H1 (cell line): Measurements from ENCODE around the gene EXOSC6. TPM values are rescaled to one million over a fixed set of nuclear protein-coding genes. Genes with fewer than 3 reads are reported as not detected.
"Not testable (repeated sequence)": the region's sequence is repeated elsewhere in the genome, so short reads cannot be mapped to it uniquely, and the experiment has no call there.

Source experiments
- CTCF ChIA-PET: fragments of 300-600 bp; sonication (Branson Sonifier 250); formaldehyde crosslinking; loops from one replicate; lab custom pipeline; 2021; ENCODE audit not compliant: partially characterized antibody; lab: Charles Lee
- POLR2A ChIA-PET: fragments of 300-600 bp; sonication (Branson Sonifier 250); formaldehyde crosslinking; loops from one replicate; lab custom pipeline; 2021; ENCODE audit warnings: inconsistent platforms; ENCODE audit not compliant: partially characterized antibody; lab: Charles Lee
- DNase-seq, 2 experiments: peaks; one replicate each; pipeline versions ENCODE4 v3.0.0 to v3.0.0-alpha.2; 2010 to 2022; ENCODE audit warnings: low spot score in 2 of 2, low read depth in 1 of 2, mixed read lengths in 1 of 2
- FAIRE-seq: peaks from 2 replicates; lab custom pipeline; 2011; peaks lifted over from hg19 to GRCh38; lab: Jason Lieb, UNC
- H2AFZ ChIP-seq: 2 replicates; pipeline ENCODE4 v1.8.1; 2012; ENCODE audit warnings: low read length, inconsistent platforms
- H2AK5ac ChIP-seq: 2 replicates; pipeline ENCODE4 v1.6.1; 2013; ENCODE audit warnings: low read depth, low read length
- H2BK120ac ChIP-seq: replicated peaks from 2 replicates; pipeline ENCODE3; 2013; ENCODE audit warnings: low read depth, low read length, inconsistent platforms
- H2BK12ac ChIP-seq: 2 replicates; pipeline ENCODE4 v1.6.1; 2013; ENCODE audit warnings: low read depth, low read length
- H2BK15ac ChIP-seq: 2 replicates; pipeline ENCODE4 v1.6.1; 2013; ENCODE audit warnings: low read length
- H2BK20ac ChIP-seq: 2 replicates; pipeline ENCODE4 v1.6.1; 2013; ENCODE audit warnings: low read length
- H2BK5ac ChIP-seq: 2 replicates; pipeline ENCODE4 v1.6.1; 2013; ENCODE audit warnings: low read depth, low read length
- H3K14ac ChIP-seq: 2 replicates; pipeline ENCODE4 v1.6.1; 2013; ENCODE audit warnings: inconsistent platforms; ENCODE audit not compliant: insufficient read length
- H3K18ac ChIP-seq: 2 replicates; pipeline ENCODE4 v1.6.1; 2013; ENCODE audit warnings: low read length; ENCODE audit errors: extremely low read depth
- H3K23ac ChIP-seq: 2 replicates; pipeline ENCODE4 v1.6.1; 2013; ENCODE audit warnings: inconsistent platforms; ENCODE audit not compliant: insufficient read length
- H3K23me2 ChIP-seq: 2 replicates; pipeline ENCODE4 v1.6.1; 2013; ENCODE audit warnings: low read depth, low read length
- H3K27ac ChIP-seq: 2 replicates; pipeline ENCODE4 v1.6.1; 2011; ENCODE audit warnings: low read depth, low read length, inconsistent platforms
- H3K27me3 ChIP-seq, 4 experiments: replicated peaks in 1 of 4; 1 replicate in 1 of 4; 2 replicates in 3 of 4; pipeline versions ENCODE4 v1.6.1 to v1.8.1; 2011 to 2013; ENCODE audit warnings: low read length in 3 of 4, mild to moderate bottlenecking in 3 of 4, inconsistent platforms in 2 of 4, mixed read lengths in 2 of 4, moderate library complexity in 1 of 4; ENCODE audit not compliant: control insufficient read depth in 3 of 4, insufficient read depth in 3 of 4; ENCODE audit errors: extremely low read depth in 1 of 4
- H3K36me3 ChIP-seq, 4 experiments: 2 replicates each; pipeline versions ENCODE4 v1.6.1 to v1.8.1; 2011 to 2013; ENCODE audit warnings: mild to moderate bottlenecking in 4 of 4, low read length in 3 of 4, moderate library complexity in 2 of 4, control low read depth in 1 of 4, inconsistent platforms in 1 of 4; ENCODE audit not compliant: insufficient read depth in 4 of 4, control insufficient read depth in 2 of 4
- H3K4ac ChIP-seq: replicated peaks from 2 replicates; pipeline ENCODE3; 2013; ENCODE audit warnings: low read length, low read depth, mixed read lengths, inconsistent platforms; ENCODE audit not compliant: insufficient read length
- H3K4me1 ChIP-seq, 4 experiments: replicated peaks in 1 of 4; 1 replicate in 1 of 4; 2 replicates in 3 of 4; pipeline versions ENCODE4 v1.6.1 to v1.8.1; 2011 to 2013; ENCODE audit warnings: low read length in 3 of 4, inconsistent platforms in 2 of 4, mixed read lengths in 1 of 4; ENCODE audit not compliant: insufficient read depth in 4 of 4, control insufficient read depth in 3 of 4
- H3K4me2 ChIP-seq, 2 experiments: 2 replicates each; pipeline versions ENCODE4 v1.6.1 to v1.8.1; 2011 to 2013; ENCODE audit warnings: low read depth in 2 of 2, low read length in 2 of 2, control low read depth in 1 of 2, inconsistent platforms in 1 of 2, mild to moderate bottlenecking in 1 of 2; ENCODE audit not compliant: insufficient read depth in 1 of 2
- H3K4me3 ChIP-seq, 4 experiments: fragments of 200-600, 300-600 bp in 1 of 4; sonication (generic), shearing (Covaris generic), sonication (Bioruptor Twin) in 1 of 4; 2 replicates each; pipeline versions ENCODE4 v1.5.1 to v1.8.1; 2011 to 2016; ENCODE audit warnings: low read length in 4 of 4, low read depth in 3 of 4, control low read depth in 2 of 4, inconsistent platforms in 2 of 4, mild to moderate bottlenecking in 2 of 4, mixed read lengths in 1 of 4, moderate library complexity in 1 of 4; ENCODE audit not compliant: insufficient read depth in 2 of 4; ENCODE audit errors: extremely low read depth in 1 of 4
- H3K56ac ChIP-seq: replicated peaks from 2 replicates; pipeline ENCODE3; 2013; ENCODE audit warnings: low read depth, mild to moderate bottlenecking, mixed read lengths, low read length, inconsistent platforms; ENCODE audit not compliant: insufficient read length
- H3K79me1 ChIP-seq: 2 replicates; pipeline ENCODE4 v1.6.1; 2013; ENCODE audit warnings: low read depth, low read length, control low read depth
- H3K79me2 ChIP-seq, 2 experiments: 2 replicates each; pipeline versions ENCODE4 v1.6.1 to v1.8.1; 2012 to 2013; ENCODE audit warnings: low read length in 2 of 2, mild to moderate bottlenecking in 2 of 2, inconsistent platforms in 1 of 2; ENCODE audit not compliant: insufficient read depth in 2 of 2, control insufficient read depth in 1 of 2
- H3K9ac ChIP-seq, 4 experiments: replicated peaks in 1 of 4; 1 replicate in 1 of 4; 2 replicates in 3 of 4; pipeline versions ENCODE4 v1.6.1 to v1.8.1; 2011 to 2013; ENCODE audit warnings: low read depth in 3 of 4, low read length in 3 of 4, control low read depth in 2 of 4, mild to moderate bottlenecking in 2 of 4, moderate library complexity in 2 of 4, inconsistent platforms in 1 of 4; ENCODE audit errors: extremely low read depth in 1 of 4
- H3K9me3 ChIP-seq, 2 experiments: 2 replicates each; pipeline versions ENCODE4 v1.6.1 to v1.8.1; 2012 to 2013; ENCODE audit warnings: mild to moderate bottlenecking in 2 of 2, moderate library complexity in 2 of 2, control low read depth in 1 of 2, inconsistent platforms in 1 of 2, low read depth in 1 of 2, low read length in 1 of 2, mixed read lengths in 1 of 2; ENCODE audit not compliant: insufficient read depth in 2 of 2
- H4K20me1 ChIP-seq, 2 experiments: replicated peaks in 1 of 2; 2 replicates each; pipeline versions ENCODE3 to v1.8.1; 2011 to 2013; ENCODE audit warnings: inconsistent platforms in 2 of 2, low read length in 2 of 2, mild to moderate bottlenecking in 1 of 2; ENCODE audit not compliant: insufficient read depth in 2 of 2, control insufficient read depth in 1 of 2
- H4K5ac ChIP-seq: 2 replicates; pipeline ENCODE4 v1.6.1; 2013; ENCODE audit warnings: low read length, low read depth, mixed read lengths, inconsistent platforms; ENCODE audit not compliant: insufficient read length
- H4K8ac ChIP-seq: 2 replicates; pipeline ENCODE4 v1.8.0; 2013; ENCODE audit warnings: mild to moderate bottlenecking, moderate library complexity, low read length, inconsistent platforms; ENCODE audit not compliant: insufficient read depth; ENCODE audit errors: extremely low read depth
- H4K91ac ChIP-seq: replicated peaks from 2 replicates; pipeline ENCODE3; 2013; ENCODE audit warnings: low read length, mixed read lengths, inconsistent platforms; ENCODE audit not compliant: insufficient read length
- WGBS, 2 experiments: shearing (Covaris generic) in 1 of 2; methylation state at CpG; one replicate each; pipeline versions ENCODE4 v1.1.6 to v1.1.7; 2013 to 2015; ENCODE audit warnings: low lambda C conversion rate in 2 of 2, mixed read lengths in 2 of 2, inconsistent platforms in 1 of 2, low coverage in 1 of 2, missing lambda C conversion rate in 1 of 2; ENCODE audit not compliant: insufficient replicate concordance in 2 of 2, insufficient coverage in 1 of 2, insufficient read length in 1 of 2; ENCODE audit errors: extremely low coverage in 1 of 2, missing lambda C conversion rate in 1 of 2; 5-methylcytosine and 5-hydroxymethylcytosine counted together
- polyA plus RNA-seq, 7 experiments: library from polyadenylated mRNA; depleted of rRNA in 3 of 7; stranded (reverse) in 5 of 7; unstranded in 2 of 7; fragments of >200 nt in 5 of 7; fragments of 200-250 nt in 2 of 7; gene quantifications; 1 replicate in 5 of 7; 2 replicates in 1 of 7; 4 replicates in 1 of 7; pipeline versions ENCODE4 v1.2.1 to v1.2.3, GENCODE V29; 2011 to 2013; ENCODE audit warnings: missing spikeins in 2 of 7, mixed read lengths in 2 of 7
- total RNA-seq: library from RNA; stranded (reverse); fragmentation: NEBNext Ultra II Directional; extraction: Animal tissue kit (Norgen Biotek cat#: 25700); gene quantifications from 2 replicates; pipeline ENCODE4 v1.2.1, GENCODE V29; 2021

Gene EXOSC6
- total and polyA plus RNA-seq, 2 of the 8 experiments (the other 6 are each of a cell fraction or from before 2014, with no cell fraction given), result 9.7 to 22.5 TPM

DNA sequence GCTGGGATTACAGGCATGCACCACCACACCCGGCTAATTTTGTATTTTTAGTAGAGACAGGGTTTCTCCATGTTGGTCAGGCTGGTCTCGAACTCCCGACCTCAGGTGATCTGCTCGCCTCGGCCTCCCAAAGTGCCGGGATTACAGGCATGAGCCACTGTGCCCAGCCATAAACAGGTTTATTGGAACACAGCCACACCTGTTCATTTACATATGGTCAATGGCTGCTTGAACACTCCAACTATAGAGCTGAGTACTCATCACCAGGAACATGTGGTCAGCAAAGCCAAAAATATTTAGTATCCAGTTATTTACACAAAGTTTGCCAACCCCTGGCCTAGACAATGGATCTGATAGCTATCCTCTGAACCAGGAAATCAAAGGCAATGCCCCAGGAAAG lies 8.2 kb upstream of the EXOSC6 start:
- peaks cover 41 to 97% (median 81%) of the 10 kb centered on the region in 4 experiments for H3K36me3 ChIP-seq
- not testable (repeated sequence) for H3K4me2 ChIP-seq, H2BK5ac ChIP-seq, H3K23ac ChIP-seq, H3K9me3 ChIP-seq, H3K79me1 ChIP-seq, H2BK12ac ChIP-seq, H2BK20ac ChIP-seq, H3K4me1 ChIP-seq, H4K20me1 ChIP-seq, H3K27me3 ChIP-seq, H3K56ac ChIP-seq, H3K4me3 ChIP-seq, H2BK15ac ChIP-seq, H2AFZ ChIP-seq, H4K91ac ChIP-seq, FAIRE-seq, H3K9ac ChIP-seq, H3K14ac ChIP-seq, H2BK120ac ChIP-seq, H3K79me2 ChIP-seq, H4K5ac ChIP-seq, H3K18ac ChIP-seq, H2AK5ac ChIP-seq, H4K8ac ChIP-seq, DNase-seq, H3K4ac ChIP-seq, H3K23me2 ChIP-seq, H3K27ac ChIP-seq
- POLR2A ChIA-PET, result interaction anchor here (1.0 to 12.3 kb wide), 2 partner anchors 9 to 18 kb away, joined by 3 to 414 read pairs; partner anchors contain the start of gene AARS1
- 98% methylated on average over 6 of the region's 6 CpGs; no CpG with 5 or more reads in 1 of the 2 experiments for WGBS, 2 experiments
- CTCF ChIA-PET, result interaction anchor here (1.0 to 1.8 kb wide), 4 partner anchors 8 to 16 kb away, joined by 3 to 7 read pairs (median 4); partner anchors contain the start of gene EXOSC6
